K562 (cell line): ENCODE results near the gene PRKD2. TPM values are rescaled to one million over a fixed set of nuclear protein-coding genes. Genes with fewer than 3 reads are reported as not detected.

ENCODE experiments used
- ARID1B ChIP-seq: fragments of 450-650 bp; IDR thresholded peaks from 2 replicates; pipeline ENCODE4 v1.6.1; 2016; ENCODE audit warnings: antibody characterized with exemption, mild to moderate bottlenecking, inconsistent platforms
- CC2D1A ChIP-seq: fragments of 450-650 bp; IDR thresholded peaks from 2 replicates; pipeline ENCODE4 v1.6.1; 2017; ENCODE audit warnings: mild to moderate bottlenecking
- MNT ChIP-seq, 2 experiments: fragments of 450-650 bp; conservative IDR thresholded peaks; 2 replicates each; pipeline ENCODE4 v1.6.1; 2017; ENCODE audit warnings: mild to moderate bottlenecking in 2 of 2, moderate library complexity in 2 of 2
- MYBL2 ChIP-seq, 2 experiments: fragments of 450-650 bp in 1 of 2; sonication (generic) in 1 of 2; formaldehyde crosslinking in 1 of 2; IDR thresholded peaks; 2 replicates each; pipeline versions ENCODE4 v1.6.1 to v1.8.1; 2017 to 2022; ENCODE audit warnings: borderline replicate concordance in 1 of 2, inconsistent platforms in 1 of 2, low read depth in 1 of 2, mild to moderate bottlenecking in 1 of 2, missing genetic modification reagents in 1 of 2, moderate library complexity in 1 of 2
- NFATC3 ChIP-seq: fragments of 450-650 bp; IDR thresholded peaks from 2 replicates; pipeline ENCODE4 v1.6.1; 2017; ENCODE audit warnings: mild to moderate bottlenecking
- NFIC ChIP-seq: fragments of 450-650 bp; IDR thresholded peaks from 2 replicates; pipeline ENCODE4 v1.6.1; 2017; ENCODE audit warnings: mild to moderate bottlenecking, inconsistent platforms
- POLR2G ChIP-seq: fragments of 200-400 bp; formaldehyde crosslinking; IDR thresholded peaks from 2 replicates; pipeline ENCODE4 v1.6.1; 2017; ENCODE audit warnings: low read depth, mild to moderate bottlenecking, antibody characterized with exemption, low read length, moderate library complexity
- TAF15 ChIP-seq: fragments of 200-400 bp; formaldehyde crosslinking; IDR thresholded peaks from 2 replicates; pipeline ENCODE4 v1.6.1; 2017; ENCODE audit warnings: mild to moderate bottlenecking, low read depth, low read length, moderate library complexity
- TAF7 ChIP-seq: fragments of 450-650 bp; IDR thresholded peaks from 2 replicates; pipeline ENCODE4 v1.6.1; 2016; ENCODE audit warnings: missing genetic modification characterization, missing compliant biosample characterization
- ZC3H4 ChIP-seq: sonication (generic); formaldehyde crosslinking; IDR thresholded peaks from 2 replicates; pipeline ENCODE4 v1.9.0; 2021; ENCODE audit warnings: missing genetic modification reagents, borderline replicate concordance
- ZNF224 ChIP-seq: sonication (generic); formaldehyde crosslinking; IDR thresholded peaks from 2 replicates; pipeline ENCODE4 v1.8.0; 2022; ENCODE audit warnings: mild to moderate bottlenecking, missing genetic modification reagents
- polyA plus RNA-seq, 8 experiments: library from polyadenylated mRNA; depleted of rRNA in 4 of 8; stranded (reverse) in 5 of 8; unstranded in 3 of 8; fragments of >200 nt; fragmentation: Nextera tagmentation in 2 of 8; fragmentation: Illumina TruSeq in 1 of 8; extraction: Ambion mirVana in 2 of 8; extraction: Trizol in 1 of 8; gene quantifications; 2 replicates each; pipeline versions ENCODE4 v1.2.1 to v1.2.3, GENCODE V29; 2011 to 2014; ENCODE audit warnings: inconsistent platforms in 1 of 8, missing spikeins in 1 of 8
- total RNA-seq, 7 experiments: library from RNA; depleted of rRNA in 6 of 7; stranded (reverse); fragments of >200 nt in 6 of 7; fragmentation: Illumina TruSeq in 2 of 7; extraction: Trizol in 2 of 7; gene quantifications; 2 replicates each; pipeline versions ENCODE4 v1.2.1 to v1.2.3, GENCODE V29; 2011 to 2021; ENCODE audit warnings: low replicate concordance in 1 of 7
- TF ChIP-seq, protein P1 (sequence below), 2 experiments: fragments of 450-650 bp in 1 of 2; sonication (generic) in 1 of 2; formaldehyde crosslinking in 1 of 2; IDR thresholded peaks; 2 replicates each; pipeline versions ENCODE4 v1.7.1 to v1.9.0; 2016 to 2022; ENCODE audit warnings: inconsistent platforms in 1 of 2, mild to moderate bottlenecking in 1 of 2, missing genetic modification reagents in 1 of 2
- TF ChIP-seq, protein P2 (sequence below): fragments of 200-800 bp; sonication (Bioruptor generic); IDR thresholded peaks from 2 replicates; pipeline ENCODE4 v1.6.1; 2017; ENCODE audit warnings: missing genetic modification characterization, missing compliant biosample characterization

PRKD2 gene
- total and polyA plus RNA-seq, 9 of the 15 experiments (the other 6 are each of a cell fraction or from before 2014, with no cell fraction given), result 1.8 to 60.0 (median 15.0) TPM

DNA sequence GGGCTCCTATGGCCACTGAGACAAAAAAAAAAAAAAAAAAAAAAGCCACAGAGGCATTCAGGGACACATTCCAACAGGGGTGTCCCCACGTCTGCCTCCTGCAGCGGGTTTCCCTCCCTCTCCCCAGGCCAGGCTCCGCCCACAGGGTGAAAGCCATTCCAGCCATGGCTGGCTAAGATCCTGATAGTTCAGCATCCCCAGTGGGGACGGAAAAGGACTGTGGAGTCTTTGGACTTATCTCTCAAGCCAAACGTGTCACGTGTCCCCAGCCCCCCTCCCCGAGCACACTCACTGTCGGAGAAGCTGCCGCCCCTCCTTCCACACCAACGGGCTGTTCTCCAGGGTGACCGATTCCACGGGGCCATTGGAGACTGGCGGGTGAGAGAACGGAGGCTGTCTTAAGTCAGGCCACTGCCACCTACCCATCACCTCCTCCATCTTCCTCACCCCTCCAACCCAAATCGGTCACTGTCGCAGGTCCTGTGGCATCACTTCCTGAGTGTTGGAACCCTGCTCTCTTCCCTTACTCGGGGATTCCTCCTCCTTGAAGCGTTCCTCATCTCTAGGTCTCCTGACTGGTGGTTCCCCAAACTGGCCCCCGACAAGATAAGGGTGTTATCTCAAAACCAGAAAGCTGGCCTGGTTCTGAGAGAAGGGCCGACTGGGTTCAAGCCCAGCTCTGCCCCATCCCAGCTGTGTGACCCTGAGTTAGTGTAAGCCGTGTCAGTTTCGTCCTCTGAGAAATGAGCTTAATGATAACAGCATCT, 19.8 kb upstream of the PRKD2 start (continued):
- TF ChIP-seq, protein P1, sequence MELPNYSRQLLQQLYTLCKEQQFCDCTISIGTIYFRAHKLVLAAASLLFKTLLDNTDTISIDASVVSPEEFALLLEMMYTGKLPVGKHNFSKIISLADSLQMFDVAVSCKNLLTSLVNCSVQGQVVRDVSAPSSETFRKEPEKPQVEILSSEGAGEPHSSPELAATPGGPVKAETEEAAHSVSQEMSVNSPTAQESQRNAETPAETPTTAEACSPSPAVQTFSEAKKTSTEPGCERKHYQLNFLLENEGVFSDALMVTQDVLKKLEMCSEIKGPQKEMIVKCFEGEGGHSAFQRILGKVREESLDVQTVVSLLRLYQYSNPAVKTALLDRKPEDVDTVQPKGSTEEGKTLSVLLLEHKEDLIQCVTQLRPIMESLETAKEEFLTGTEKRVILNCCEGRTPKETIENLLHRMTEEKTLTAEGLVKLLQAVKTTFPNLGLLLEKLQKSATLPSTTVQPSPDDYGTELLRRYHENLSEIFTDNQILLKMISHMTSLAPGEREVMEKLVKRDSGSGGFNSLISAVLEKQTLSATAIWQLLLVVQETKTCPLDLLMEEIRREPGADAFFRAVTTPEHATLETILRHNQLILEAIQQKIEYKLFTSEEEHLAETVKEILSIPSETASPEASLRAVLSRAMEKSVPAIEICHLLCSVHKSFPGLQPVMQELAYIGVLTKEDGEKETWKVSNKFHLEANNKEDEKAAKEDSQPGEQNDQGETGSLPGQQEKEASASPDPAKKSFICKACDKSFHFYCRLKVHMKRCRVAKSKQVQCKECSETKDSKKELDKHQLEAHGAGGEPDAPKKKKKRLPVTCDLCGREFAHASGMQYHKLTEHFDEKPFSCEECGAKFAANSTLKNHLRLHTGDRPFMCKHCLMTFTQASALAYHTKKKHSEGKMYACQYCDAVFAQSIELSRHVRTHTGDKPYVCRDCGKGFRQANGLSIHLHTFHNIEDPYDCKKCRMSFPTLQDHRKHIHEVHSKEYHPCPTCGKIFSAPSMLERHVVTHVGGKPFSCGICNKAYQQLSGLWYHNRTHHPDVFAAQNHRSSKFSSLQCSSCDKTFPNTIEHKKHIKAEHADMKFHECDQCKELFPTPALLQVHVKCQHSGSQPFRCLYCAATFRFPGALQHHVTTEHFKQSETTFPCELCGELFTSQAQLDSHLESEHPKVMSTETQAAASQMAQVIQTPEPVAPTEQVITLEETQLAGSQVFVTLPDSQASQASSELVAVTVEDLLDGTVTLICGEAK (IDR thresholded peaks at IDR 0.05), result peak; percentile 57; the same call in 1 of the 2 replicates
- TF ChIP-seq, protein P1 (CRISPR knock-in tag; IDR thresholded peaks at IDR 0.05), result no peak
- TF ChIP-seq ARID1B (peak; percentile 65; the same call in 1 of the 2 replicates), TAF15 (no peak), MNT (conservative IDR thresholded peaks at IDR 0.05) (peak; percentile 62 to 76; a peak in 3 of 4 replicates), TAF7 (tag) (no peak), NFIC (no peak), NFATC3 (no peak), POLR2G (no peak; the same call in 1 of the 2 replicates), ZNF224 (no peak), MYBL2 (IDR thresholded peaks at IDR 0.05; ENCODE audit: low read depth) (no peak), MYBL2 (CRISPR knock-in tag; IDR thresholded peaks at IDR 0.05; ENCODE audit: borderline replicate concordance) (no peak), CC2D1A (0 out of 2 replicates have a peak, but pooled peaks have one; percentile 21), ZC3H4 (CRISPR knock-in tag) (no peak)
- TF ChIP-seq, protein P2, sequence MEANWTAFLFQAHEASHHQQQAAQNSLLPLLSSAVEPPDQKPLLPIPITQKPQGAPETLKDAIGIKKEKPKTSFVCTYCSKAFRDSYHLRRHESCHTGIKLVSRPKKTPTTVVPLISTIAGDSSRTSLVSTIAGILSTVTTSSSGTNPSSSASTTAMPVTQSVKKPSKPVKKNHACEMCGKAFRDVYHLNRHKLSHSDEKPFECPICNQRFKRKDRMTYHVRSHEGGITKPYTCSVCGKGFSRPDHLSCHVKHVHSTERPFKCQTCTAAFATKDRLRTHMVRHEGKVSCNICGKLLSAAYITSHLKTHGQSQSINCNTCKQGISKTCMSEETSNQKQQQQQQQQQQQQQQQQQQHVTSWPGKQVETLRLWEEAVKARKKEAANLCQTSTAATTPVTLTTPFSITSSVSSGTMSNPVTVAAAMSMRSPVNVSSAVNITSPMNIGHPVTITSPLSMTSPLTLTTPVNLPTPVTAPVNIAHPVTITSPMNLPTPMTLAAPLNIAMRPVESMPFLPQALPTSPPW (CRISPR knock-in tag), result peak; percentile 87
